AG04450 (cell line): Measurements from ENCODE around the gene NUDT8. TPM values are rescaled to one million over a fixed set of nuclear protein-coding genes. Genes with fewer than 3 reads are reported as not detected.

Experiments used
- CTCF ChIA-PET: fragments of 300-600, 350-600 bp; formaldehyde crosslinking; extraction: SDS; loops from one replicate; lab custom pipeline; 2022; ENCODE audit warnings: antibody characterized with exemption, inconsistent platforms; lab: Charles Lee
- POLR2A ChIA-PET: fragments of 350-600 bp; formaldehyde crosslinking; extraction: SDS; loops from one replicate; lab custom pipeline; 2021; ENCODE audit warnings: antibody characterized with exemption, inconsistent platforms; lab: Yijun Ruan, JAX
- DNase-seq: peaks from one replicate; pipeline ENCODE4 v3.0.0-alpha.2; 2011; ENCODE audit warnings: low read depth, low spot score
- H3K27ac ChIP-seq: one replicate; pipeline ENCODE4 v1.5.1; 2012; ENCODE audit warnings: low read depth, low read length, control low read depth
- H3K27me3 ChIP-seq: one replicate; pipeline ENCODE4 v1.6.0; 2012; ENCODE audit warnings: low read length; ENCODE audit not compliant: control insufficient read depth, insufficient read depth
- H3K4me3 ChIP-seq: 2 replicates; pipeline ENCODE4 v1.5.1; 2011; ENCODE audit warnings: mild to moderate bottlenecking, low read depth, low read length, control low read depth
- H3K9me3 ChIP-seq: 2 replicates; pipeline ENCODE4 v1.5.1; 2012; ENCODE audit warnings: low read length; ENCODE audit not compliant: control insufficient read depth, insufficient read depth
- CTCF ChIP-seq: IDR thresholded peaks from 2 replicates; pipeline ENCODE4 v1.5.1; 2011; ENCODE audit warnings: low read depth, low read length, control low read depth, inconsistent platforms
- polyA plus RNA-seq: library from polyadenylated mRNA; depleted of rRNA; stranded (reverse); fragments of >200 nt; gene quantifications from 2 replicates; pipeline ENCODE4 v1.2.3, GENCODE V29; 2011

The NUDT8 gene
- polyA plus RNA-seq, 1 experiment = 0.40 TPM

- H3K27ac ChIP-seq = no peak overlapping the region
- H3K4me3 ChIP-seq = no peak overlapping the region
- peaks cover 25% of the 10 kb centered on the region for H3K27me3 ChIP-seq
- TF ChIP-seq CTCF = no peak
- ChIA-PET POLR2A (no interaction called here), CTCF (interaction anchor here (6.6 kb wide), 1 partner anchor 12 kb away, joined by 44 read pairs; the partner anchor contains the start of gene NUDT8)
- H3K9me3 ChIP-seq = no peaks in the 10 kb centered on the region; the same call in 1 of the 2 replicates
- DNase-seq = no peak
Measured at GRCh38 chr11:67617243-67617953, 12.3 kb downstream of the NUDT8 start.

GRCh38 chr11:67616431-67617242 is 13.1 kb downstream of the NUDT8 start:
- no peak for TF ChIP-seq CTCF
- POLR2A ChIA-PET = interaction anchor here (0.6 kb wide), 1 partner anchor 17 kb away, joined by 3 read pairs; no protein-coding TSS in a partner anchor
- no peaks in the 10 kb centered on the region; the same call in 1 of the 2 replicates for H3K9me3 ChIP-seq
- H3K27ac ChIP-seq = no peak overlapping the region
- H3K27me3 ChIP-seq = peaks cover 25% of the 10 kb centered on the region
- no peak overlapping the region for H3K4me3 ChIP-seq
- CTCF ChIA-PET = interaction anchor here (6.6 kb wide), 1 partner anchor 13 kb away, joined by 44 read pairs; the partner anchor contains the start of gene NUDT8
- DNase-seq = no peak

GRCh38 chr11:67615728-67616430 is 13.9 kb downstream of the NUDT8 start:
- no peak for DNase-seq
- Histone ChIP-seq H3K4me3 (no peak overlapping the region), H3K27me3 (peaks cover 25% of the 10 kb centered on the region), H3K27ac (no peak overlapping the region), H3K9me3 (no peaks in the 10 kb centered on the region; the same call in 1 of the 2 replicates)
- TF ChIP-seq CTCF = no peak
- ChIA-PET CTCF (interaction anchor here (6.6 kb wide), 1 partner anchor 13 kb away, joined by 44 read pairs; the partner anchor contains the start of gene NUDT8), POLR2A (no interaction called here)

GRCh38 chr11:67614730-67615714 is 14.7 kb downstream of the NUDT8 start:
- Histone ChIP-seq H3K9me3 (no peaks in the 10 kb centered on the region; the same call in 1 of the 2 replicates), H3K27ac (no peak overlapping the region), H3K4me3 (no peak overlapping the region), H3K27me3 (peaks cover 25% of the 10 kb centered on the region)
- no peak for DNase-seq
- peak; percentile 57 for TF ChIP-seq CTCF
- ChIA-PET POLR2A (interaction anchor here (1.3 to 1.4 kb wide), 2 partner anchors 15 to 31 kb away, joined by 4 to 5 read pairs; partner anchors contain the start of genes GSTP1 and NUDT8), CTCF (interaction anchor here (0.8 to 6.6 kb wide), 6 partner anchors 9 to 44 kb away, joined by 3 to 44 read pairs (median 4); partner anchors contain the start of gene NUDT8)
